IMR-90 (cell line): Measurements from ENCODE around the gene P2RX3.

ENCODE experiments used
- BHLHE40 ChIP-seq: fragments of 150-350 bp; IDR thresholded peaks from 2 replicates; pipeline ENCODE4 v1.6.1; 2016; ENCODE audit warnings: mild to moderate bottlenecking, low read depth, low read length
- CEBPB ChIP-seq: IDR thresholded peaks from 2 replicates; pipeline ENCODE4 v1.6.1; 2012; ENCODE audit warnings: low read depth, low read length, improper control_type of control experiment
- CHD1 ChIP-seq: IDR thresholded peaks from 2 replicates; pipeline ENCODE4 v1.6.1; 2012; ENCODE audit warnings: low read depth, low read length, improper control_type of control experiment
- FOS ChIP-seq: fragments of 150-350 bp; IDR thresholded peaks from 2 replicates; pipeline ENCODE4 v1.6.1; 2016; ENCODE audit warnings: low read depth, low read length
- MAFK ChIP-seq: IDR thresholded peaks from 2 replicates; pipeline ENCODE4 v1.6.1; 2012; ENCODE audit warnings: low read depth, low read length, improper control_type of control experiment
- MAZ ChIP-seq: IDR thresholded peaks from 2 replicates; pipeline ENCODE4 v1.6.1; 2012; ENCODE audit warnings: low read depth, mild to moderate bottlenecking, low read length, improper control_type of control experiment, moderate library complexity, borderline replicate concordance
- MXI1 ChIP-seq: IDR thresholded peaks from 2 replicates; pipeline ENCODE4 v1.6.1; 2012; ENCODE audit warnings: low read depth, mild to moderate bottlenecking, low read length, moderate library complexity, borderline replicate concordance
- POLR2A ChIP-seq: IDR thresholded peaks from 2 replicates; pipeline ENCODE4 v1.6.1; 2012; ENCODE audit warnings: mild to moderate bottlenecking, low read depth, low read length
- RAD21 ChIP-seq: IDR thresholded peaks from 2 replicates; pipeline ENCODE4 v1.6.1; 2012; ENCODE audit warnings: low read length, improper control_type of control experiment
- RCOR1 ChIP-seq: IDR thresholded peaks from 2 replicates; pipeline ENCODE4 v1.6.1; 2012; ENCODE audit warnings: mild to moderate bottlenecking, low read length, improper control_type of control experiment; ENCODE audit not compliant: insufficient replicate concordance
- RFX5 ChIP-seq: IDR thresholded peaks from 2 replicates; pipeline ENCODE4 v1.8.0; 2012; ENCODE audit warnings: low read depth, mild to moderate bottlenecking, low read length, moderate library complexity
- SMC3 ChIP-seq: fragments of 150-350 bp; IDR thresholded peaks from 2 replicates; pipeline ENCODE4 v1.6.1; 2016; ENCODE audit warnings: low read depth, mild to moderate bottlenecking, antibody characterized with exemption, low read length, moderate library complexity
- TF ChIP-seq, protein P1 (sequence below): conservative IDR thresholded peaks from 2 replicates; pipeline ENCODE4 v1.5.1; 2012; ENCODE audit warnings: mild to moderate bottlenecking, low read depth, low read length, improper control_type of control experiment

GRCh38 chr11:57313071-57313787 lies 24.9 kb upstream of the P2RX3 start:
- TF ChIP-seq, protein P1, sequence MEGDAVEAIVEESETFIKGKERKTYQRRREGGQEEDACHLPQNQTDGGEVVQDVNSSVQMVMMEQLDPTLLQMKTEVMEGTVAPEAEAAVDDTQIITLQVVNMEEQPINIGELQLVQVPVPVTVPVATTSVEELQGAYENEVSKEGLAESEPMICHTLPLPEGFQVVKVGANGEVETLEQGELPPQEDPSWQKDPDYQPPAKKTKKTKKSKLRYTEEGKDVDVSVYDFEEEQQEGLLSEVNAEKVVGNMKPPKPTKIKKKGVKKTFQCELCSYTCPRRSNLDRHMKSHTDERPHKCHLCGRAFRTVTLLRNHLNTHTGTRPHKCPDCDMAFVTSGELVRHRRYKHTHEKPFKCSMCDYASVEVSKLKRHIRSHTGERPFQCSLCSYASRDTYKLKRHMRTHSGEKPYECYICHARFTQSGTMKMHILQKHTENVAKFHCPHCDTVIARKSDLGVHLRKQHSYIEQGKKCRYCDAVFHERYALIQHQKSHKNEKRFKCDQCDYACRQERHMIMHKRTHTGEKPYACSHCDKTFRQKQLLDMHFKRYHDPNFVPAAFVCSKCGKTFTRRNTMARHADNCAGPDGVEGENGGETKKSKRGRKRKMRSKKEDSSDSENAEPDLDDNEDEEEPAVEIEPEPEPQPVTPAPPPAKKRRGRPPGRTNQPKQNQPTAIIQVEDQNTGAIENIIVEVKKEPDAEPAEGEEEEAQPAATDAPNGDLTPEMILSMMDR = no peak
- TF ChIP-seq POLR2A = no peak
- no peak for TF ChIP-seq BHLHE40
- TF ChIP-seq RFX5 = no peak
- TF ChIP-seq RCOR1 = no peak
- no peak for TF ChIP-seq SMC3
- no peak for TF ChIP-seq RAD21
- no peak for TF ChIP-seq MAZ
- no peak for TF ChIP-seq MXI1
- TF ChIP-seq MAFK = no peak
- TF ChIP-seq CHD1 = no peak
- no peak for TF ChIP-seq FOS
- no peak for TF ChIP-seq CEBPB
